HEK293 (cell line): ENCODE results near the gene SLC29A3.

Source experiments
- CTCF ChIA-PET: fragments of 350-600 bp; formaldehyde crosslinking; extraction: SDS; loops from one replicate; lab custom pipeline; 2021; ENCODE audit warnings: antibody characterized with exemption; lab: Yijun Ruan, JAX
- POLR2A ChIA-PET: fragments of 300-600 bp; formaldehyde crosslinking; extraction: SDS; loops from one replicate; lab custom pipeline; 2020; ENCODE audit warnings: antibody characterized with exemption, inconsistent platforms; lab: Yijun Ruan, JAX
- H3K27ac ChIP-seq: fragments of 200-500 bp; sonication (Bioruptor generic); 2 replicates; pipeline ENCODE4 v1.5.1; 2014; ENCODE audit warnings: low read depth, low read length, control low read depth, inconsistent platforms; ENCODE audit errors: extremely low read depth
- H3K36me3 ChIP-seq, 2 experiments: fragments of 200-500 bp in 1 of 2; sonication (Bioruptor generic) in 1 of 2; 1 replicate in 1 of 2; 2 replicates in 1 of 2; pipeline ENCODE4 v1.5.1; 2014 to 2017; ENCODE audit warnings: inconsistent platforms in 2 of 2, low read length in 2 of 2; ENCODE audit not compliant: control insufficient read depth in 2 of 2, insufficient read depth in 1 of 2
- H3K4me1 ChIP-seq: fragments of 200-500 bp; sonication (Bioruptor generic); 2 replicates; pipeline ENCODE4 v1.5.1; 2014; ENCODE audit warnings: mild to moderate bottlenecking, low read length, inconsistent platforms; ENCODE audit not compliant: control insufficient read depth, insufficient read depth
- H3K4me3 ChIP-seq: 2 replicates; pipeline ENCODE4 v1.5.1; 2011; ENCODE audit warnings: low read depth, mild to moderate bottlenecking, control low read depth, low read length, moderate library complexity
- H3K9me3 ChIP-seq: fragments of 200-500 bp; sonication (Bioruptor generic); 2 replicates; pipeline ENCODE4 v1.5.1; 2014; ENCODE audit warnings: low read depth, low read length, inconsistent platforms; ENCODE audit not compliant: control insufficient read depth, insufficient read depth
- GLIS1 ChIP-seq: fragments of 450-650 bp; formaldehyde crosslinking; IDR thresholded peaks from 2 replicates; pipeline ENCODE4 v1.5.1; 2016; ENCODE audit warnings: missing biosample characterization, missing genetic modification characterization
- KLF1 ChIP-seq: fragments of 450-650 bp; formaldehyde crosslinking; IDR thresholded peaks from 2 replicates; pipeline ENCODE4 v1.5.1; 2016; ENCODE audit warnings: missing biosample characterization, missing genetic modification characterization
- KLF9 ChIP-seq: fragments of 450-650 bp; formaldehyde crosslinking; IDR thresholded peaks from 2 replicates; pipeline ENCODE4 v1.5.1; 2016; ENCODE audit warnings: missing biosample characterization, missing genetic modification characterization, low read depth
- SALL2 ChIP-seq: fragments of 450-650 bp; formaldehyde crosslinking; IDR thresholded peaks from 2 replicates; pipeline ENCODE4 v1.5.0; 2017; ENCODE audit warnings: missing biosample characterization, mild to moderate bottlenecking, missing genetic modification characterization, borderline replicate concordance
- SETDB1 ChIP-seq: IDR thresholded peaks from one replicate; pipeline ENCODE4 v1.6.1; 2017; ENCODE audit warnings: mild to moderate bottlenecking, low read length, moderate library complexity, mixed read lengths; ENCODE audit not compliant: insufficient read length
- SP3 ChIP-seq: fragments of 450-650 bp; formaldehyde crosslinking; IDR thresholded peaks from 2 replicates; pipeline ENCODE4 v1.5.1; 2016; ENCODE audit warnings: missing biosample characterization, missing genetic modification characterization
- YY2 ChIP-seq: fragments of 450-650 bp; formaldehyde crosslinking; IDR thresholded peaks from 2 replicates; pipeline ENCODE4 v1.5.1; 2016; ENCODE audit warnings: missing biosample characterization, missing genetic modification characterization
- ZBTB1 ChIP-seq: fragments of 450-650 bp; formaldehyde crosslinking; IDR thresholded peaks from 2 replicates; pipeline ENCODE4 v1.5.1; 2016; ENCODE audit warnings: missing biosample characterization, missing genetic modification characterization
- ZBTB20 ChIP-seq: fragments of 450-650 bp; formaldehyde crosslinking; IDR thresholded peaks from 2 replicates; pipeline ENCODE4 v1.5.1; 2016; ENCODE audit warnings: missing biosample characterization, missing genetic modification characterization
- ZIC2 ChIP-seq: fragments of 450-650 bp; formaldehyde crosslinking; IDR thresholded peaks from 2 replicates; pipeline ENCODE4 v1.5.1; 2016; ENCODE audit warnings: missing biosample characterization, missing genetic modification characterization
- ZNF132 ChIP-seq: fragments of 450-650 bp; formaldehyde crosslinking; IDR thresholded peaks from 2 replicates; pipeline ENCODE4 v1.5.1; 2017; ENCODE audit warnings: missing biosample characterization, missing genetic modification characterization, borderline replicate concordance
- ZNF133 ChIP-seq: fragments of 450-650 bp; formaldehyde crosslinking; IDR thresholded peaks from 2 replicates; pipeline ENCODE4 v1.5.1; 2016; ENCODE audit warnings: missing biosample characterization, missing genetic modification characterization
- ZNF140 ChIP-seq: fragments of 450-650 bp; formaldehyde crosslinking; IDR thresholded peaks from 2 replicates; pipeline ENCODE4 v1.5.1; 2016; ENCODE audit warnings: missing biosample characterization, missing genetic modification characterization
- ZNF354C ChIP-seq: fragments of 450-650 bp; formaldehyde crosslinking; IDR thresholded peaks from 2 replicates; pipeline ENCODE4 v1.5.1; 2016; ENCODE audit warnings: missing biosample characterization, missing genetic modification characterization, low read depth, borderline replicate concordance
- ZNF529 ChIP-seq: fragments of 450-650 bp; formaldehyde crosslinking; IDR thresholded peaks from 2 replicates; pipeline ENCODE4 v1.5.1; 2017; ENCODE audit warnings: missing genetic modification characterization, missing biosample characterization; ENCODE audit not compliant: insufficient replicate concordance
- ZNF555 ChIP-seq: fragments of 450-650 bp; formaldehyde crosslinking; conservative IDR thresholded peaks from 2 replicates; pipeline ENCODE4 v1.5.1; 2017; ENCODE audit warnings: missing biosample characterization, mild to moderate bottlenecking, missing genetic modification characterization, inconsistent platforms
- ZNF560 ChIP-seq: fragments of 450-650 bp; formaldehyde crosslinking; IDR thresholded peaks from 2 replicates; pipeline ENCODE4 v1.5.1; 2017; ENCODE audit warnings: missing biosample characterization, missing genetic modification characterization, borderline replicate concordance
- ZNF561 ChIP-seq: fragments of 450-650 bp; IDR thresholded peaks from 2 replicates; pipeline ENCODE4 v1.5.1; 2018; ENCODE audit warnings: missing biosample characterization, missing genetic modification characterization, borderline replicate concordance
- ZNF600 ChIP-seq: fragments of 450-650 bp; formaldehyde crosslinking; IDR thresholded peaks from 2 replicates; pipeline ENCODE4 v1.5.1; 2016; ENCODE audit warnings: missing biosample characterization, missing genetic modification characterization
- ZNF660 ChIP-seq: fragments of 450-650 bp; IDR thresholded peaks from 2 replicates; pipeline ENCODE4 v1.5.1; 2018; ENCODE audit warnings: missing biosample characterization, mild to moderate bottlenecking, missing genetic modification characterization
- ZNF664 ChIP-seq: fragments of 450-650 bp; formaldehyde crosslinking; IDR thresholded peaks from 2 replicates; pipeline ENCODE4 v1.5.1; 2016; ENCODE audit warnings: missing biosample characterization, missing genetic modification characterization
- ZNF768 ChIP-seq: fragments of 450-650 bp; formaldehyde crosslinking; IDR thresholded peaks from 2 replicates; pipeline ENCODE4 v1.5.1; 2018; ENCODE audit warnings: missing biosample characterization, mild to moderate bottlenecking, missing genetic modification characterization
- ZNF837 ChIP-seq: fragments of 450-650 bp; formaldehyde crosslinking; IDR thresholded peaks from 2 replicates; pipeline ENCODE4 v1.5.1; 2016; ENCODE audit warnings: missing biosample characterization, missing genetic modification characterization
- TF ChIP-seq, protein P1 (sequence below): fragments of 450-650 bp; formaldehyde crosslinking; IDR thresholded peaks from 2 replicates; pipeline ENCODE4 v1.5.1; 2016; ENCODE audit warnings: missing biosample characterization, missing genetic modification characterization
- TF ChIP-seq, protein P2 (sequence below): fragments of 450-650 bp; formaldehyde crosslinking; optimal IDR thresholded peaks from 2 replicates; pipeline ENCODE3; 2016; ENCODE audit warnings: missing biosample characterization, mild to moderate bottlenecking, missing genetic modification characterization
- TF ChIP-seq, protein P3 (sequence below): fragments of 450-650 bp; formaldehyde crosslinking; IDR thresholded peaks from 2 replicates; pipeline ENCODE4 v1.5.1; 2016; ENCODE audit warnings: missing biosample characterization, missing genetic modification characterization
- TF ChIP-seq, protein P4 (sequence below): fragments of 450-650 bp; formaldehyde crosslinking; IDR thresholded peaks from 2 replicates; pipeline ENCODE4 v1.5.1; 2017; ENCODE audit warnings: missing biosample characterization, mild to moderate bottlenecking, missing genetic modification characterization, moderate library complexity
- TF ChIP-seq, protein P5 (sequence below): fragments of 450-650 bp; formaldehyde crosslinking; IDR thresholded peaks from 2 replicates; pipeline ENCODE4 v1.5.1; 2016; ENCODE audit warnings: missing biosample characterization, missing genetic modification characterization

The SLC29A3 gene

DNA sequence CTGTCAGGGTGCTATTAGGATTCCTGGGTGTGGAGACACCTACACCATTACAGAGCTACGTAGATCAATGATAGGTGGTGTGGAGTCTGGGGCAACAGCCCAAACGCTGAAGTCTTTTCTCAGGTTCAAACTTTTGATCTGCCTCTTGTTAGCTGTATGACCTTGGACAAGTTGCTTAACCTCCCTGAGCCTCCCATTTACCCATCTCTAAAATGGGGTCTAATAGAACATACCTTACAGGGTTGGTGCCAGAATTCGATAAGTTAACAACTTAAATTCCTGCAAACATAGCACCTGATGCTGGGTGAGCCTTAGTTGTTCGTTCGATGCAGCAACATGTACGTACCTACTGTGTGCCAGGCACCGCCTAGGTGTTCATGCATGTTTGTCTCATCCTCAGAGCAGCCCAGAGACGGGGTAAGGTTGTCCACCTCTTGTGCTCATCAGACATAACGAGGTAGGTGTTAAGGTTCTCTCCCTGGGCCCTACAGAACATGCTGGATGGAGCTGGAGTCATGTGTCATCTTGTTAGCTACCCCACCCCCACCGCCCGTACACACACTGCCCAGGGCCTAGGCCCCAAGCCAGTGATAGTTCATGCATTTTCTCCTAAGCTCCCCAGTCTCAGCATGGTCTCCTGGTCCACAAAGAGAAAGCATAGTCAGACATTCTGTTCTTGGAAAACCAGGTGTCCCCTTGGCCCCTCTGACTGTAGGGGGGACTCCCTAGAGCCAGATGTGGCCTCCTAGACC lies 41.0 kb upstream of the SLC29A3 start:
- Histone ChIP-seq H3K27ac (no peak overlapping the region), H3K4me1 (no peaks in the 10 kb centered on the region), H3K9me3 (no peaks in the 10 kb centered on the region), H3K4me3 (no peak overlapping the region), H3K36me3 (peaks cover 3 to 34% of the 10 kb centered on the region in 2 experiments; a peak in 2 of 3 replicates)
- POLR2A ChIA-PET, result no interaction called here
- TF ChIP-seq ZNF660 (no peak), SALL2 (tag by site-specific recombination) (no peak), ZNF133 (no peak), ZBTB1 (no peak), ZNF529 (no peak), ZNF560 (no peak), ZNF561 (tag by site-specific recombination) (no peak), ZNF555 (tag by site-specific recombination) (no peak), ZBTB20 (tag by site-specific recombination) (no peak), ZNF768 (no peak), ZNF132 (no peak), ZNF140 (tag by site-specific recombination) (no peak), SP3 (no peak), ZNF837 (tag by site-specific recombination) (no peak)
- TF ChIP-seq, protein P1, sequence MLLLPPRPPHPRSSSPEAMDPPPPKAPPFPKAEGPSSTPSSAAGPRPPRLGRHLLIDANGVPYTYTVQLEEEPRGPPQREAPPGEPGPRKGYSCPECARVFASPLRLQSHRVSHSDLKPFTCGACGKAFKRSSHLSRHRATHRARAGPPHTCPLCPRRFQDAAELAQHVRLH (tag by site-specific recombination), result no peak
- TF ChIP-seq, protein P2, sequence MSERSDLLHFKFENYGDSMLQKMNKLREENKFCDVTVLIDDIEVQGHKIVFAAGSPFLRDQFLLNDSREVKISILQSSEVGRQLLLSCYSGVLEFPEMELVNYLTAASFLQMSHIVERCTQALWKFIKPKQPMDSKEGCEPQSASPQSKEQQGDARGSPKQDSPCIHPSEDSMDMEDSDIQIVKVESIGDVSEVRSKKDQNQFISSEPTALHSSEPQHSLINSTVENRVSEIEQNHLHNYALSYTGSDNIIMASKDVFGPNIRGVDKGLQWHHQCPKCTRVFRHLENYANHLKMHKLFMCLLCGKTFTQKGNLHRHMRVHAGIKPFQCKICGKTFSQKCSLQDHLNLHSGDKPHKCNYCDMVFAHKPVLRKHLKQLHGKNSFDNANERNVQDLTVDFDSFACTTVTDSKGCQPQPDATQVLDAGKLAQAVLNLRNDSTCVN (tag by site-specific recombination), result no peak
- TF ChIP-seq, protein P3, sequence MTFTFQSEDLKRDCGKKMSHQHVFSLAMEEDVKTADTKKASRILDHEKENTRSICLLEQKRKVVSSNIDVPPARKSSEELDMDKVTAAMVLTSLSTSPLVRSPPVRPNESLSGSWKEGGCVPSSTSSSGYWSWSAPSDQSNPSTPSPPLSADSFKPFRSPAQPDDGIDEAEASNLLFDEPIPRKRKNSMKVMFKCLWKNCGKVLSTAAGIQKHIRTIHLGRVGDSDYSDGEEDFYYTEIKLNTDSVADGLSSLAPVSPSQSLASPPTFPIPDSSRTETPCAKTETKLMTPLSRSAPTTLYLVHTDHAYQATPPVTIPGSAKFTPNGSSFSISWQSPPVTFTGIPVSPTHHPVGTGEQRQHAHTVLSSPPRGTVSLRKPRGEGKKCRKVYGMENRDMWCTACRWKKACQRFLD, result no peak
- TF ChIP-seq, protein P4, sequence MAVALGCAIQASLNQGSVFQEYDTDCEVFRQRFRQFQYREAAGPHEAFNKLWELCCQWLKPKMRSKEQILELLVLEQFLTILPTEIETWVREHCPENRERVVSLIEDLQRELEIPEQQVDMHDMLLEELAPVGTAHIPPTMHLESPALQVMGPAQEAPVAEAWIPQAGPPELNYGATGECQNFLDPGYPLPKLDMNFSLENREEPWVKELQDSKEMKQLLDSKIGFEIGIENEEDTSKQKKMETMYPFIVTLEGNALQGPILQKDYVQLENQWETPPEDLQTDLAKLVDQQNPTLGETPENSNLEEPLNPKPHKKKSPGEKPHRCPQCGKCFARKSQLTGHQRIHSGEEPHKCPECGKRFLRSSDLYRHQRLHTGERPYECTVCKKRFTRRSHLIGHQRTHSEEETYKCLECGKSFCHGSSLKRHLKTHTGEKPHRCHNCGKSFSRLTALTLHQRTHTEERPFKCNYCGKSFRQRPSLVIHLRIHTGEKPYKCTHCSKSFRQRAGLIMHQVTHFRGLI (tag by site-specific recombination), result no peak
- CTCF ChIA-PET, result interaction anchor here (0.7 to 1.9 kb wide), 2 partner anchors 69 to 353 kb away, joined by 3 to 11 read pairs; no protein-coding TSS in a partner anchor

DNA sequence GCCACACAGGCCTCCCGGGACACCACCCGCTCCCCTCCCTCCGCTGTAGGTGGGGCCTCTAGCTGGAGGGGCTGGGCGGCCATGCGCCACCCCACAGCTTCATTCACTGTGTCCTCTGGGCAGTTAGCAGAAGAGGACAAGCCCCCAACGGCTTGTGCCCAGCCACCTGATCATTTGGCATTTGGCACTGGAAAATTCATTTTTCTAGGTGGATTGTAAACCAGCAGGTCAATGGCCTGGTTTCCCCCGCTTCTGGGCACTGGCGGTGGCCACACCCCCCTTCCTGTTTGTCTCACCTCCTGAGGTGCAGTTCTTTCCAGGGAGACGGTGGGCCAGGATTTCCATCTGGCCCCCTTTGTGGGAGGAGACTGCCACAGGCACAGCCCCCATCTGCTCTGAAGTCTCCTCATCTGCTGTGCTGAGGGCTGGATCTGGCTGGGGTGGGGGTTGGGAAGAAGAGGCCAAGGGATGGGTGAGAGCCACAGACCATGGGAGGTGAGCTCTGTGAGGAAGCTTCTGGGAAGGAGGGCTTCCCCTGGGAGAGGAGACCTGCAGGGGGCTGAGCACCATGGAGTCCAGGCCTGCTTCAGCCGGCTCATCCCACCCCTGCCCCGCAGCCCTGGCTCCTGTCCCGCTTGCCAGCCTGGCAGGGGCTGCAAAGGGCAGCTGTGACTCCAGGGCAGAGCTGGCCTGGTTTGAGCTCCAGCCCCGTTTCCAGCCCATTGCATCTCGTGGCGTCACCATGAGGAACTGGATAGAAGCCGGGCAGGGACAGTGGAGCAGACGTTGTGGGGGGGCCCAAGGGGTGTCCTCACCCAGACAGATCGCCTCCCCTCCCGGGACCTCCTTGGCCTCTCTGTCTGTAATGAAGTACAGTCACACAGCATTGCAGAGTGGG lies 40.1 kb upstream of the SLC29A3 start:
- H3K36me3 ChIP-seq, result peaks cover 3 to 37% of the 10 kb centered on the region in 2 experiments; a peak in 2 of 3 replicates
- no peaks in the 10 kb centered on the region for H3K4me1 ChIP-seq
- POLR2A ChIA-PET, result no interaction called here
- CTCF ChIA-PET, result interaction anchor here (1.9 kb wide), 1 partner anchor 354 kb away, joined by 11 read pairs; no protein-coding TSS in a partner anchor
- H3K27ac ChIP-seq, result no peak overlapping the region
- no peaks in the 10 kb centered on the region for H3K9me3 ChIP-seq
- TF ChIP-seq ZNF664, result no peak
- no peak for TF ChIP-seq ZNF600 (tag by site-specific recombination)
- TF ChIP-seq KLF1 (tag by site-specific recombination), result peak; percentile 33
- no peak for TF ChIP-seq ZNF529
- TF ChIP-seq ZIC2 (tag by site-specific recombination), result peak; percentile 67
- TF ChIP-seq ZNF354C (tag by site-specific recombination), result no peak
- TF ChIP-seq SETDB1, result no peak
- peak; percentile 84 for TF ChIP-seq GLIS1 (tag by site-specific recombination)
- TF ChIP-seq YY2 (tag by site-specific recombination), result no peak
- TF ChIP-seq, protein P5, sequence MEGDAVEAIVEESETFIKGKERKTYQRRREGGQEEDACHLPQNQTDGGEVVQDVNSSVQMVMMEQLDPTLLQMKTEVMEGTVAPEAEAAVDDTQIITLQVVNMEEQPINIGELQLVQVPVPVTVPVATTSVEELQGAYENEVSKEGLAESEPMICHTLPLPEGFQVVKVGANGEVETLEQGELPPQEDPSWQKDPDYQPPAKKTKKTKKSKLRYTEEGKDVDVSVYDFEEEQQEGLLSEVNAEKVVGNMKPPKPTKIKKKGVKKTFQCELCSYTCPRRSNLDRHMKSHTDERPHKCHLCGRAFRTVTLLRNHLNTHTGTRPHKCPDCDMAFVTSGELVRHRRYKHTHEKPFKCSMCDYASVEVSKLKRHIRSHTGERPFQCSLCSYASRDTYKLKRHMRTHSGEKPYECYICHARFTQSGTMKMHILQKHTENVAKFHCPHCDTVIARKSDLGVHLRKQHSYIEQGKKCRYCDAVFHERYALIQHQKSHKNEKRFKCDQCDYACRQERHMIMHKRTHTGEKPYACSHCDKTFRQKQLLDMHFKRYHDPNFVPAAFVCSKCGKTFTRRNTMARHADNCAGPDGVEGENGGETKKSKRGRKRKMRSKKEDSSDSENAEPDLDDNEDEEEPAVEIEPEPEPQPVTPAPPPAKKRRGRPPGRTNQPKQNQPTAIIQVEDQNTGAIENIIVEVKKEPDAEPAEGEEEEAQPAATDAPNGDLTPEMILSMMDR (tag by site-specific recombination), result no peak
- TF ChIP-seq KLF9 (tag by site-specific recombination), result peak; percentile 35; the same call in 1 of the 2 replicates
- H3K4me3 ChIP-seq, result no peak overlapping the region
